DND-41 (cell line): Measurements from ENCODE around the gene SIRT4.

Experiments
- ATAC-seq: fragments of 200-7000 bp; cut with Tn5 transposase; 3 replicates; pipeline ENCODE4 v1.9.1; 2021; ENCODE audit warnings: low read depth; ENCODE audit not compliant: insufficient read depth
- DNase-seq: peaks from one replicate; pipeline ENCODE4 v3.0.0-alpha.2; 2020
- H2AFZ ChIP-seq: 2 replicates; pipeline ENCODE4 v1.6.0; 2012; ENCODE audit warnings: low read depth, low read length
- H3K27ac ChIP-seq: 2 replicates; pipeline ENCODE4 v1.5.1; 2012; ENCODE audit warnings: low read length, inconsistent platforms
- H3K27me3 ChIP-seq: fragments of 200-600 bp; sonication (generic); 2 replicates; pipeline ENCODE4 v1.6.0; 2012; ENCODE audit warnings: low read length, mild to moderate bottlenecking, inconsistent platforms; ENCODE audit not compliant: insufficient read depth, poor library complexity
- H3K36me3 ChIP-seq: 2 replicates; pipeline ENCODE4 v1.5.1; 2012; ENCODE audit warnings: low read length, inconsistent platforms; ENCODE audit not compliant: insufficient read depth
- H3K4me1 ChIP-seq: 2 replicates; pipeline ENCODE4 v1.5.1; 2012; ENCODE audit warnings: mild to moderate bottlenecking, low read length; ENCODE audit not compliant: insufficient read depth
- H3K4me2 ChIP-seq: 2 replicates; pipeline ENCODE4 v1.6.0; 2012; ENCODE audit warnings: mild to moderate bottlenecking, moderate library complexity, low read length, inconsistent platforms; ENCODE audit not compliant: insufficient read depth
- H3K4me3 ChIP-seq, 2 experiments: fragments of 200-600 bp in 1 of 2; shearing (Covaris generic) in 1 of 2; 2 replicates each; pipeline ENCODE4 v1.5.1; 2012 to 2016; ENCODE audit warnings: inconsistent platforms in 2 of 2, low read length in 2 of 2, mild to moderate bottlenecking in 2 of 2, low read depth in 1 of 2, moderate library complexity in 1 of 2
- H3K79me2 ChIP-seq: 2 replicates; pipeline ENCODE4 v1.6.0; 2012; ENCODE audit warnings: low read length, inconsistent platforms; ENCODE audit not compliant: insufficient read depth
- H3K9ac ChIP-seq: 2 replicates; pipeline ENCODE4 v1.6.0; 2012; ENCODE audit warnings: low read depth, mild to moderate bottlenecking, inconsistent platforms, low read length, moderate library complexity
- H3K9me3 ChIP-seq: 2 replicates; pipeline ENCODE4 v1.5.1; 2012; ENCODE audit warnings: low read length, moderate library complexity, mild to moderate bottlenecking, inconsistent platforms; ENCODE audit not compliant: insufficient read depth, severe bottlenecking
- H4K20me1 ChIP-seq: 2 replicates; pipeline ENCODE4 v1.6.0; 2012; ENCODE audit warnings: low read length; ENCODE audit not compliant: insufficient read depth
- EZH2 ChIP-seq: IDR thresholded peaks from 3 replicates; pipeline ENCODE4 v1.6.1; 2012; ENCODE audit warnings: borderline replicate concordance, low read depth, mild to moderate bottlenecking, moderate library complexity, low read length, inconsistent platforms; ENCODE audit not compliant: severe bottlenecking
- TF ChIP-seq, protein P1 (sequence below): IDR thresholded peaks from 2 replicates; pipeline ENCODE4 v1.5.1; 2012; ENCODE audit warnings: borderline replicate concordance, low read length, moderate library complexity, mild to moderate bottlenecking; ENCODE audit not compliant: poor library complexity, severe bottlenecking; ENCODE audit errors: extremely low read depth

Gene SIRT4

DNA sequence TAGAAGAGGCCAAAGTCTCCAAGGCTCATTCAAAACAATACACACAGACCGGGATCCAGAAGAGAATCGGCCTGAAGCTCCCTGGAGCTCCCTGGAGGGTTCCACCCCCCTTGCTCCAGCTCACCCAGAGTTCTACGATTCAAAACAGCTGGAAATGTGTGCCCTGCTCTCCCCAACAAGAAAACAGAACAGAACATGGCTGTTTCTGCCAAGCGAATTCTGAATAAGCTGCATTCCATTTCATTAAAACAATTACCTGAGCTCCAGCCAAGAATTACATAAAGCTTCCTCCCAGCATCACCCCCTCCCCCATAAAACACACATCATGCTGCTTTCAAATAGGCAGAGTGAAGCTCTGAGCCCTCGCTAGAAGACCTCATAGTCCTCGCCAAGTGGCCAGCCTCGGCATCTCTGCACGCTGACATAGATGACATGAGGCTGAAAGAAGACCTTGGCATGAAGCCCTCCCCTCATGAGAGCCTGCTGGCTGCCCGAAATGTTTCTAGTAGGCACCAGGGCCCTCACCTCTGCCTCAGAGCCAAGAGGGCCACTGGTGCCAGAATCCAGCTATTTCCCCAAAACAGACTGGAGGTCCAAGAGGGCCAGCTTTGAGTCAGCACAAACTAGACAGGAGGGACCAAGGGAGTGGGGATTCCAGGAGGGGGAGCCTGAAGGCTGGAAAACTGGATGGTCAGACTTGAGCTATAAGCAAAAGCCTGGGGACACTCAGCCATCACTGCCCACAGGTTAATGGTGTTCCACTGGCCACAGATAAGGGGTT is 44.9 kb upstream of the SIRT4 start:
- no peak for DNase-seq
- Histone ChIP-seq H2AFZ (no peak overlapping the region), H3K79me2 (no peaks in the 10 kb centered on the region), H3K4me2 (no peak overlapping the region), H3K4me3 (no peak overlapping the region), H4K20me1 (peaks cover 15% of the 10 kb centered on the region), H3K9ac (no peak overlapping the region), H3K9me3 (no peaks in the 10 kb centered on the region), H3K27me3 (no peaks in the 10 kb centered on the region), H3K4me1 (peaks cover 7% of the 10 kb centered on the region), H3K36me3 (no peaks in the 10 kb centered on the region), H3K27ac (no peak overlapping the region)
- no peak for ATAC-seq
- TF ChIP-seq, protein P1, sequence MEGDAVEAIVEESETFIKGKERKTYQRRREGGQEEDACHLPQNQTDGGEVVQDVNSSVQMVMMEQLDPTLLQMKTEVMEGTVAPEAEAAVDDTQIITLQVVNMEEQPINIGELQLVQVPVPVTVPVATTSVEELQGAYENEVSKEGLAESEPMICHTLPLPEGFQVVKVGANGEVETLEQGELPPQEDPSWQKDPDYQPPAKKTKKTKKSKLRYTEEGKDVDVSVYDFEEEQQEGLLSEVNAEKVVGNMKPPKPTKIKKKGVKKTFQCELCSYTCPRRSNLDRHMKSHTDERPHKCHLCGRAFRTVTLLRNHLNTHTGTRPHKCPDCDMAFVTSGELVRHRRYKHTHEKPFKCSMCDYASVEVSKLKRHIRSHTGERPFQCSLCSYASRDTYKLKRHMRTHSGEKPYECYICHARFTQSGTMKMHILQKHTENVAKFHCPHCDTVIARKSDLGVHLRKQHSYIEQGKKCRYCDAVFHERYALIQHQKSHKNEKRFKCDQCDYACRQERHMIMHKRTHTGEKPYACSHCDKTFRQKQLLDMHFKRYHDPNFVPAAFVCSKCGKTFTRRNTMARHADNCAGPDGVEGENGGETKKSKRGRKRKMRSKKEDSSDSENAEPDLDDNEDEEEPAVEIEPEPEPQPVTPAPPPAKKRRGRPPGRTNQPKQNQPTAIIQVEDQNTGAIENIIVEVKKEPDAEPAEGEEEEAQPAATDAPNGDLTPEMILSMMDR = no peak
- no peak for TF ChIP-seq EZH2

GRCh38 chr12:120258323-120258896 is 43.7 kb upstream of the SIRT4 start:
- H3K4me3 ChIP-seq = no peak overlapping the region
- H2AFZ ChIP-seq = no peak overlapping the region
- no peaks in the 10 kb centered on the region for H3K36me3 ChIP-seq
- no peak overlapping the region for H3K27ac ChIP-seq
- no peaks in the 10 kb centered on the region for H3K79me2 ChIP-seq
- peaks cover 11% of the 10 kb centered on the region for H4K20me1 ChIP-seq
- no peaks in the 10 kb centered on the region for H3K4me1 ChIP-seq
- no peaks in the 10 kb centered on the region for H3K27me3 ChIP-seq
- TF ChIP-seq, protein P1 = no peak
- no peak overlapping the region for H3K9ac ChIP-seq
- ATAC-seq = no peak
- DNase-seq = no peak
- H3K9me3 ChIP-seq = no peaks in the 10 kb centered on the region
- H3K4me2 ChIP-seq = no peak overlapping the region

GRCh38 chr12:120259418-120260202 is 42.5 kb upstream of the SIRT4 start:
- TF ChIP-seq, protein P1 = no peak
- TF ChIP-seq EZH2 = no peak
- no peak for DNase-seq
- Histone ChIP-seq H3K9ac (no peak overlapping the region), H3K36me3 (no peaks in the 10 kb centered on the region), H3K9me3 (no peaks in the 10 kb centered on the region), H3K4me3 (no peak overlapping the region), H3K4me1 (peaks cover 6% of the 10 kb centered on the region), H2AFZ (no peak overlapping the region), H3K4me2 (no peak overlapping the region), H3K79me2 (peaks cover 1% of the 10 kb centered on the region; the same call in 1 of the 2 replicates), H4K20me1 (peaks cover 15% of the 10 kb centered on the region), H3K27me3 (no peaks in the 10 kb centered on the region), H3K27ac (no peak overlapping the region)
- ATAC-seq = no peak
